ENCODE results near the gene PRR19. TPM values are rescaled to one million over a fixed set of nuclear protein-coding genes. Genes with fewer than 3 reads are reported as not detected.

Gene PRR19
- polyA plus RNA-seq, 3 donors, result 0.35 to 0.51 (median 0.38) TPM

GRCh38 chr19:42350417-42350816 is 48.5 kb downstream of the PRR19 start:
- H4K20me1 ChIP-seq (ENCODE audit: insufficient read depth, low read length), result no peaks in the 10 kb centered on the region
- no peak overlapping the region for H3K27ac ChIP-seq (ENCODE audit: low read depth in 1 of 2, low read length in 2 of 2)
- no peaks in the 10 kb centered on the region for H3K9me3 ChIP-seq (replicated peaks in 1 of 2; ENCODE audit: control insufficient read depth in 1 of 2, insufficient read depth in 1 of 2, low read length in 2 of 2)
- no peak overlapping the region for H3K27ac Mint-ChIP-seq
- intact Hi-C loops (cut with micrococcal nuclease), result no loop called here
- H3K9me3 Mint-ChIP-seq, result no peaks in the 10 kb centered on the region
- H3K9ac ChIP-seq (ENCODE audit: insufficient read depth, low read length, poor library complexity, severe bottlenecking), result peak overlapping the region; percentile 8
- H3K27me3 Mint-ChIP-seq (ENCODE audit: low read depth in 3 of 3), result peaks cover 0 to 1% (median 0%) of the 10 kb centered on the region in 3 donors
- H3K4me3 Mint-ChIP-seq, result no peak overlapping the region
- no peak overlapping the region for H2AFZ ChIP-seq (ENCODE audit: insufficient read depth, low read depth, low read length, poor library complexity, severe bottlenecking)
- H3K36me3 ChIP-seq (replicated peaks in 1 of 2; ENCODE audit: control insufficient read depth in 1 of 2, insufficient read depth in 2 of 2, low read length in 2 of 2), result peaks cover 0 to 4% of the 10 kb centered on the region in 2 donors
- no peak overlapping the region for H3K4me3 ChIP-seq (replicated peaks in 1 of 3; ENCODE audit: low read depth in 2 of 3, low read length in 3 of 3)
- WGBS (ENCODE audit: insufficient coverage), result no CpG with 5 or more reads among the region's 3 CpGs
- H3K79me2 ChIP-seq (ENCODE audit: insufficient read depth, low read length), result no peaks in the 10 kb centered on the region
- no peak overlapping the region for H3K4me2 ChIP-seq (replicated peaks; ENCODE audit: extremely low read depth, low read length, poor library complexity, severe bottlenecking)
- TF ChIP-seq CTCF (IDR thresholded peaks at IDR 0.05), result no peak
- H3K4me1 Mint-ChIP-seq, result peaks cover 16% of the 10 kb centered on the region
- H3K36me3 Mint-ChIP-seq, result peaks cover 6 to 14% of the 10 kb centered on the region in 2 donors
- H3K4me1 ChIP-seq (ENCODE audit: control insufficient read depth in 1 of 2, insufficient read depth in 2 of 2, low read length in 2 of 2), result peaks cover 15 to 18% of the 10 kb centered on the region in 2 donors
- H3K27me3 ChIP-seq (ENCODE audit: control insufficient read depth in 2 of 2, insufficient read depth in 2 of 2, low read length in 2 of 2), result no peaks in the 10 kb centered on the region
- DNase-seq, result no peak

- Histone ChIP-seq H3K79me2 (ENCODE audit: insufficient read depth, low read length) (no peaks in the 10 kb centered on the region), H3K9ac (ENCODE audit: insufficient read depth, low read length, poor library complexity, severe bottlenecking) (no peak overlapping the region), H3K27ac (ENCODE audit: low read depth in 1 of 2, low read length in 2 of 2) (no peak overlapping the region), H3K27me3 (ENCODE audit: control insufficient read depth in 2 of 2, insufficient read depth in 2 of 2, low read length in 2 of 2) (no peaks in the 10 kb centered on the region), H3K4me3 (replicated peaks in 1 of 3; ENCODE audit: low read depth in 2 of 3, low read length in 3 of 3) (no peak overlapping the region), H4K20me1 (ENCODE audit: insufficient read depth, low read length) (no peaks in the 10 kb centered on the region), H3K36me3 (replicated peaks in 1 of 2; ENCODE audit: control insufficient read depth in 1 of 2, insufficient read depth in 2 of 2, low read length in 2 of 2) (peaks cover 4 to 5% of the 10 kb centered on the region in 2 donors), H3K9me3 (replicated peaks in 1 of 2; ENCODE audit: control insufficient read depth in 1 of 2, insufficient read depth in 1 of 2, low read length in 2 of 2) (no peaks in the 10 kb centered on the region), H2AFZ (ENCODE audit: insufficient read depth, low read depth, low read length, poor library complexity, severe bottlenecking) (no peak overlapping the region), H3K4me2 (replicated peaks; ENCODE audit: extremely low read depth, low read length, poor library complexity, severe bottlenecking) (no peak overlapping the region), H3K4me1 (ENCODE audit: control insufficient read depth in 1 of 2, insufficient read depth in 2 of 2, low read length in 2 of 2) (peaks cover 15 to 18% of the 10 kb centered on the region in 2 donors)
- intact Hi-C loops (cut with micrococcal nuclease), result no loop called here
- Mint-ChIP-seq H3K27me3 (ENCODE audit: low read depth in 3 of 3) (peaks cover 0 to 3% (median 0%) of the 10 kb centered on the region in 3 donors), H3K4me3 (no peak overlapping the region), H3K36me3 (peaks cover 7 to 15% of the 10 kb centered on the region in 2 donors), H3K9me3 (no peaks in the 10 kb centered on the region), H3K4me1 (peaks cover 15% of the 10 kb centered on the region), H3K27ac (no peak overlapping the region)
- no peak for TF ChIP-seq CTCF (IDR thresholded peaks at IDR 0.05)
- WGBS (ENCODE audit: insufficient coverage), result 87% methylated on average over 20 of the region's 21 CpGs
- no peak for DNase-seq
Measured at GRCh38 chr19:42351079-42351735, 49.3 kb downstream of the PRR19 start.
